Stomach (tissue), 9 donors: Measurements from ENCODE around the gene SPTBN5. TPM values are rescaled to one million over a fixed set of nuclear protein-coding genes. Genes with fewer than 3 reads are reported as not detected.

Experiments used
- DNase-seq, 2 donors: peaks; one replicate each; pipeline versions ENCODE4 v3.0.0 to v3.0.0-alpha.2; 2013 to 2019
- H3K27ac ChIP-seq, 5 donors: fragments of 200-600 bp in 4 of 5; sonication (generic) in 4 of 5; one replicate each; pipeline ENCODE4 v1.5.1; 2013 to 2019; ENCODE audit warnings: mild to moderate bottlenecking in 1 of 5, moderate library complexity in 1 of 5
- H3K27me3 ChIP-seq, 3 donors: fragments of 200-600 bp; sonication (generic); one replicate each; pipeline ENCODE4 v1.5.1; 2017 to 2019; ENCODE audit warnings: mixed run types in 1 of 3
- H3K36me3 ChIP-seq, 4 donors: fragments of 200-600 bp; sonication (generic); 1 replicate in 3 of 4; 2 replicates in 1 of 4; pipeline ENCODE4 v1.5.1; 2016 to 2019
- H3K4me1 ChIP-seq, 4 donors: fragments of 200-600 bp; sonication (generic); one replicate each; pipeline ENCODE4 v1.5.1; 2016 to 2019
- H3K4me3 ChIP-seq, 4 donors: fragments of 200-600 bp; sonication (generic) in 3 of 4; one replicate each; pipeline ENCODE4 v1.5.1; 2016 to 2019; ENCODE audit warnings: mild to moderate bottlenecking in 1 of 4
- H3K9me3 ChIP-seq, 4 donors: fragments of 200-600 bp; sonication (generic); one replicate each; pipeline ENCODE4 v1.5.1; 2016 to 2019
- EP300 ChIP-seq: sonication (generic); formaldehyde crosslinking; IDR thresholded peaks from one replicate; pipeline ENCODE4 v1.6.1; 2017; ENCODE audit warnings: antibody characterized with exemption
- POLR2A ChIP-seq, 4 donors: fragments of 450-650 bp; IDR thresholded peaks; one replicate each; pipeline ENCODE4 v1.6.1; 2016; ENCODE audit warnings: antibody characterized with exemption in 4 of 4, control low read depth in 2 of 4, mild to moderate bottlenecking in 1 of 4, moderate library complexity in 1 of 4
- POLR2AphosphoS5 ChIP-seq, 3 donors: sonication (generic); formaldehyde crosslinking; IDR thresholded peaks; one replicate each; pipeline ENCODE4 v1.6.1; 2016; ENCODE audit warnings: antibody characterized with exemption in 3 of 3
- WGBS, 5 donors: extraction: QIAGEN DNeasy Blood & Tissue Kit in 3 of 5; methylation state at CpG; one replicate each; pipeline versions ENCODE4 v1.1.5 to v1.1.7; 2013 to 2018; 5-methylcytosine and 5-hydroxymethylcytosine counted together
- intact Hi-C: fragments of 100-400 bp; cut with DNase I; formaldehyde crosslinking; loops from one replicate; pipeline ENCODE4 v1.15.1; 2023; ENCODE audit warnings: low total_unique reads
- polyA plus RNA-seq, 3 donors: library from polyadenylated mRNA; stranded (reverse); fragments of 200-250 nt; gene quantifications; one replicate each; pipeline ENCODE4 v1.2.3, GENCODE V29; 2013
- total RNA-seq, 5 donors: library from RNA; depleted of rRNA; stranded (reverse); fragments of >200 nt; gene quantifications; one replicate each; pipeline versions ENCODE4 v1.1.0 to v1.2.3, GENCODE V29; 2014 to 2016
- TF ChIP-seq, protein P1 (sequence below), 7 experiments: fragments of 450-650 bp in 4 of 7; fragments of 200-600 bp in 3 of 7; sonication (generic) in 3 of 7; IDR thresholded peaks; one replicate each; pipeline ENCODE4 v1.5.1; 2016 to 2019; ENCODE audit warnings: antibody characterized with exemption in 7 of 7, control low read depth in 2 of 7, mild to moderate bottlenecking in 1 of 7
- donor health status: healthy with polysubstance abuse.
- donor health status: Bipolar disorder and iron deficiency.
- donor health status: healthy.

SPTBN5 gene
- total and polyA plus RNA-seq, 8 donors, result 0.29 to 4.9 (median 2.6) TPM; not detected in 1

DNA sequence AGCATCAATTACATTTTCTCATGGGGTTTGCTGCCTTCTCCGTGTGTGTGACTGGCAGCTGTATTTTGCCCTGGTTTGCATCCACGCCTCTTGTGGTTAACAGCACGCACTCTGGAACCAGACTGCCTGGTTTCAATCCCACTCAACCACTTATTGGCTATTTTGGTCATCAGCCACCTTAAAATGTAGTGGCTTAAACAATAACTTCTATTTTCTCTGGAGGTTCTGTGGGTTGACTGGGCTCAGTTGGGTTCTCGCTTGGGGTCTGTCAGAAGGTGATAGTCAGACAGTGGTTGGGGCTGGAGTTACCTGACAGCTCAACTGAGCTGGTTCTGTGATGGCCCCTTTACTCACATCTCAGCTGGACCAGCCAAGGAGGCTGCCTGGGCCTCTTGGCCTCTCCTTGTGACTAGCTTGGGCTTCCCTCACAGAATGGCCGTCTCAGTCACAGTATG is 41.7 kb upstream of the SPTBN5 start:
- intact Hi-C loops, result no loop called here
- Histone ChIP-seq H3K9me3 (no peaks in the 10 kb centered on the region), H3K36me3 (peaks cover 0 to 12% (median 8%) of the 10 kb centered on the region in 4 donors), H3K4me1 (peaks cover 26 to 43% (median 33%) of the 10 kb centered on the region in 4 donors), H3K27ac (peak overlapping the region in 4 of 5 donors; percentile 62 to 79 (median 75)), H3K4me3 (no peak overlapping the region), H3K27me3 (no peaks in the 10 kb centered on the region)
- no peak for DNase-seq
- WGBS, 5 donors, result 67 to 81% (median 68%) methylated on average over 5 of the region's 5 CpGs
- TF ChIP-seq EP300 (no peak), POLR2A (IDR thresholded peaks at IDR 0.05) (no peak), POLR2AphosphoS5 (IDR thresholded peaks at IDR 0.05) (no peak)
- TF ChIP-seq, protein P1, sequence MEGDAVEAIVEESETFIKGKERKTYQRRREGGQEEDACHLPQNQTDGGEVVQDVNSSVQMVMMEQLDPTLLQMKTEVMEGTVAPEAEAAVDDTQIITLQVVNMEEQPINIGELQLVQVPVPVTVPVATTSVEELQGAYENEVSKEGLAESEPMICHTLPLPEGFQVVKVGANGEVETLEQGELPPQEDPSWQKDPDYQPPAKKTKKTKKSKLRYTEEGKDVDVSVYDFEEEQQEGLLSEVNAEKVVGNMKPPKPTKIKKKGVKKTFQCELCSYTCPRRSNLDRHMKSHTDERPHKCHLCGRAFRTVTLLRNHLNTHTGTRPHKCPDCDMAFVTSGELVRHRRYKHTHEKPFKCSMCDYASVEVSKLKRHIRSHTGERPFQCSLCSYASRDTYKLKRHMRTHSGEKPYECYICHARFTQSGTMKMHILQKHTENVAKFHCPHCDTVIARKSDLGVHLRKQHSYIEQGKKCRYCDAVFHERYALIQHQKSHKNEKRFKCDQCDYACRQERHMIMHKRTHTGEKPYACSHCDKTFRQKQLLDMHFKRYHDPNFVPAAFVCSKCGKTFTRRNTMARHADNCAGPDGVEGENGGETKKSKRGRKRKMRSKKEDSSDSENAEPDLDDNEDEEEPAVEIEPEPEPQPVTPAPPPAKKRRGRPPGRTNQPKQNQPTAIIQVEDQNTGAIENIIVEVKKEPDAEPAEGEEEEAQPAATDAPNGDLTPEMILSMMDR (IDR thresholded peaks at IDR 0.05), result no peak

DNA sequence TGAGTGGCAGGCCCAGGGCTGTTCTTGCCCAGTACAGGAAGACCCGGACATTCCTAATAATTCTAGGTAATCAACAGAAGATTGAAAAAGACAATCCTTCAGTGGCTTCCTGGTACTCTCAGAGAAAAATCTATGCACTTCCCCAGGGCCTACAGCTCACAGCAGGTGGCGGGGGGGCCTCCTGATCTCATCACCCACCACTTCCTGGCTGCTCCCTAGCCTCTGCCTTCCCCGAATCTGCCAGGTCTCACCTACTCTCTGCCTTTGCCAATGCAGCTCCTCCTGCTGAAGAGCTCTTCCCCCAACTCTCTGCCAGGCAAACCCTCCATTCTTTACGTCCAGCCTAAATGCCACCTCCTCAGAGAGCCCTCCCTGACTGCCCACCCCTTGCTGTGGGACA is 41.0 kb upstream of the SPTBN5 start:
- Histone ChIP-seq H3K27me3 (no peaks in the 10 kb centered on the region), H3K4me3 (no peak overlapping the region), H3K9me3 (no peaks in the 10 kb centered on the region), H3K4me1 (peaks cover 28 to 50% (median 40%) of the 10 kb centered on the region in 4 donors), H3K27ac (peak overlapping the region; percentile 48 to 79 (median 72)), H3K36me3 (peaks cover 0 to 5% (median under 1%) of the 10 kb centered on the region in 4 donors)
- peak; percentile 46 to 69 for DNase-seq
- no peak for TF ChIP-seq EP300
- TF ChIP-seq, protein P1 (IDR thresholded peaks at IDR 0.05), result no peak
- TF ChIP-seq POLR2AphosphoS5 (IDR thresholded peaks at IDR 0.05), result peak in 2 of 3 donors; percentile 2 to 22
- TF ChIP-seq POLR2A (IDR thresholded peaks at IDR 0.05), result no peak
- 60 to 76% (median 69%) methylated on average over 4 of the region's 4 CpGs for WGBS, 5 donors
- intact Hi-C loops, result no loop called here

DNA sequence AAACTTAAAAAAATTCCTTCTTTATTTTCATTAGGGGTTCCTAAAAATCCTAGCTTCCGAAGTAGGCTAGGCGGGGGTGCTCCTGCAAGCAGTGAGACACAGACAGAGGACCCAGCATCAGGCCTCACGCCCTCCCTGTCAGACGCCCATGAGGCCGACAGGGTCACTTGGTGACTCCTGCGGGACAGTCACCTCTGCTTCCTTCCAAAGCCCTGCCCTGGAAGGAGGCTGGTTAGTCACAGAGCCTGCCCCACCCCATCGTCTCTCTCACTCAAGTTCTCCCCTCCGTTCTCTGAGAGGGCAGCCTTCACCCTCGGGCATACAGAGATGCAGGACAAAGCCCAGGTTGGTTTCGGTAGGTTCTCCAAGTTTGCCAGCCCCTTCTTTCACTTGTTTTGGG is 39.9 kb upstream of the SPTBN5 start:
- no peak for TF ChIP-seq POLR2A (IDR thresholded peaks at IDR 0.05)
- TF ChIP-seq POLR2AphosphoS5 (IDR thresholded peaks at IDR 0.05), result peak in 1 of 3 donors; percentile 36
- WGBS, 5 donors, result 43 to 56% (median 47%) methylated on average over 10 of the region's 10 CpGs
- Histone ChIP-seq H3K36me3 (peaks cover 0 to 4% (median 0%) of the 10 kb centered on the region in 4 donors), H3K4me1 (peaks cover 37 to 61% (median 51%) of the 10 kb centered on the region in 4 donors), H3K27me3 (no peaks in the 10 kb centered on the region), H3K27ac (peak overlapping the region; percentile 25 to 79 (median 72)), H3K9me3 (no peaks in the 10 kb centered on the region), H3K4me3 (no peak overlapping the region)
- intact Hi-C loops, result no loop called here
- DNase-seq, result peak; percentile 61 to 62

DNA sequence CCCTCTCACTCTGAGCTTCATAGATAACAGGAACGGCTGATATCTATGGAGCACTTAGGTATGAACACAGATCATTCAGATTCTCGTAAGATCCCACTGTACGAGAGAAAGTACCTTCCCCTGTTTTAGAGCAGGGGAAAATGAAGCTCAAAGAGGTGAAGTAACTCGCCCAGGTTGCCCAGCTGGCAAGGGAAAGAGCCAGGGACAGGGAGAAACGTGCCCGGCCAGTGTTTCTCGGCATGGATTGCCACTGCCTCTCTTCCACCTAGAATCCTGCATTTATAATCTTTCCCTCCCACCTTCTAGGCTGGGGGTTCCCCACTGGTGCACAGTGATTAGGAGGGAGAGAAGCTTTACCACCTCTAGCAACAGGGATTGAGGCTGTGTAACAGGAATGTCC is 39.5 kb upstream of the SPTBN5 start:
- Histone ChIP-seq H3K27me3 (no peaks in the 10 kb centered on the region), H3K4me3 (no peak overlapping the region), H3K9me3 (no peaks in the 10 kb centered on the region), H3K4me1 (peaks cover 41 to 66% (median 55%) of the 10 kb centered on the region in 4 donors), H3K36me3 (peaks cover 0 to 3% (median 0%) of the 10 kb centered on the region in 4 donors), H3K27ac (peak overlapping the region; percentile 35 to 79 (median 72))
- no peak for DNase-seq
- intact Hi-C loops, result no loop called here
- TF ChIP-seq POLR2AphosphoS5 (IDR thresholded peaks at IDR 0.05) (no peak), EP300 (no peak), POLR2A (IDR thresholded peaks at IDR 0.05) (no peak)
- TF ChIP-seq, protein P1 (IDR thresholded peaks at IDR 0.05), result no peak
- WGBS, 5 donors, result 45 to 70% (median 49%) methylated on average over 7 of the region's 7 CpGs
